HEK293 (cell line): ENCODE measurements around the gene PHETA2.

Source experiments
- CTCF ChIA-PET: fragments of 350-600 bp; formaldehyde crosslinking; extraction: SDS; loops from one replicate; lab custom pipeline; 2021; ENCODE audit warnings: antibody characterized with exemption; lab: Yijun Ruan, JAX
- POLR2A ChIA-PET: fragments of 300-600 bp; formaldehyde crosslinking; extraction: SDS; loops from one replicate; lab custom pipeline; 2020; ENCODE audit warnings: antibody characterized with exemption, inconsistent platforms; lab: Yijun Ruan, JAX
- H3K27ac ChIP-seq: fragments of 200-500 bp; sonication (Bioruptor generic); 2 replicates; pipeline ENCODE4 v1.5.1; 2014; ENCODE audit warnings: low read depth, low read length, control low read depth, inconsistent platforms; ENCODE audit errors: extremely low read depth
- H3K36me3 ChIP-seq, 2 experiments: fragments of 200-500 bp in 1 of 2; sonication (Bioruptor generic) in 1 of 2; 1 replicate in 1 of 2; 2 replicates in 1 of 2; pipeline ENCODE4 v1.5.1; 2014 to 2017; ENCODE audit warnings: inconsistent platforms in 2 of 2, low read length in 2 of 2; ENCODE audit not compliant: control insufficient read depth in 2 of 2, insufficient read depth in 1 of 2
- H3K4me1 ChIP-seq: fragments of 200-500 bp; sonication (Bioruptor generic); 2 replicates; pipeline ENCODE4 v1.5.1; 2014; ENCODE audit warnings: mild to moderate bottlenecking, low read length, inconsistent platforms; ENCODE audit not compliant: control insufficient read depth, insufficient read depth
- H3K4me3 ChIP-seq: 2 replicates; pipeline ENCODE4 v1.5.1; 2011; ENCODE audit warnings: low read depth, mild to moderate bottlenecking, control low read depth, low read length, moderate library complexity
- H3K9me3 ChIP-seq: fragments of 200-500 bp; sonication (Bioruptor generic); 2 replicates; pipeline ENCODE4 v1.5.1; 2014; ENCODE audit warnings: low read depth, low read length, inconsistent platforms; ENCODE audit not compliant: control insufficient read depth, insufficient read depth
- GLI4 ChIP-seq: fragments of 450-650 bp; formaldehyde crosslinking; IDR thresholded peaks from 2 replicates; pipeline ENCODE4 v1.5.1; 2016; ENCODE audit warnings: missing biosample characterization, missing genetic modification characterization
- HOXA7 ChIP-seq: sonication (generic); formaldehyde crosslinking; IDR thresholded peaks from 2 replicates; pipeline ENCODE4 v1.8.1; 2022; ENCODE audit warnings: missing genetic modification reagents, borderline replicate concordance
- IKZF3 ChIP-seq: fragments of 450-650 bp; IDR thresholded peaks from 2 replicates; pipeline ENCODE4 v1.5.0; 2018; ENCODE audit warnings: missing biosample characterization, mild to moderate bottlenecking, missing genetic modification characterization, moderate library complexity
- KLF7 ChIP-seq: fragments of 450-650 bp; formaldehyde crosslinking; IDR thresholded peaks from 2 replicates; pipeline ENCODE4 v1.5.1; 2016; ENCODE audit warnings: missing biosample characterization, missing genetic modification characterization, borderline replicate concordance
- MYNN ChIP-seq: fragments of 450-650 bp; formaldehyde crosslinking; IDR thresholded peaks from 2 replicates; pipeline ENCODE4 v1.5.1; 2016; ENCODE audit warnings: missing biosample characterization, missing genetic modification characterization, borderline replicate concordance
- OVOL3 ChIP-seq: fragments of 450-650 bp; formaldehyde crosslinking; IDR thresholded peaks from 2 replicates; pipeline ENCODE4 v1.5.1; 2016; ENCODE audit warnings: missing biosample characterization, missing genetic modification characterization
- SETDB1 ChIP-seq: IDR thresholded peaks from one replicate; pipeline ENCODE4 v1.6.1; 2017; ENCODE audit warnings: mild to moderate bottlenecking, low read length, moderate library complexity, mixed read lengths; ENCODE audit not compliant: insufficient read length
- ZNF140 ChIP-seq: fragments of 450-650 bp; formaldehyde crosslinking; IDR thresholded peaks from 2 replicates; pipeline ENCODE4 v1.5.1; 2016; ENCODE audit warnings: missing biosample characterization, missing genetic modification characterization
- ZNF214 ChIP-seq: fragments of 450-650 bp; formaldehyde crosslinking; IDR thresholded peaks from 2 replicates; pipeline ENCODE4 v1.5.1; 2017; ENCODE audit warnings: missing biosample characterization, mild to moderate bottlenecking, missing genetic modification characterization, borderline replicate concordance
- ZNF223 ChIP-seq: fragments of 450-650 bp; formaldehyde crosslinking; IDR thresholded peaks from 2 replicates; pipeline ENCODE4 v1.5.1; 2016; ENCODE audit warnings: missing biosample characterization, missing genetic modification characterization
- ZNF23 ChIP-seq: fragments of 450-650 bp; formaldehyde crosslinking; IDR thresholded peaks from 2 replicates; pipeline ENCODE4 v1.5.1; 2016; ENCODE audit warnings: missing biosample characterization, missing genetic modification characterization, borderline replicate concordance
- ZNF280C ChIP-seq: fragments of 450-650 bp; formaldehyde crosslinking; IDR thresholded peaks from 2 replicates; pipeline ENCODE4 v1.5.1; 2016; ENCODE audit warnings: missing biosample characterization, missing genetic modification characterization
- ZNF362 ChIP-seq: fragments of 450-650 bp; formaldehyde crosslinking; IDR thresholded peaks from 2 replicates; pipeline ENCODE4 v1.5.1; 2016; ENCODE audit warnings: missing biosample characterization, missing genetic modification characterization
- ZNF433 ChIP-seq: fragments of 450-650 bp; formaldehyde crosslinking; IDR thresholded peaks from 2 replicates; pipeline ENCODE4 v1.5.1; 2016; ENCODE audit warnings: missing biosample characterization, missing genetic modification characterization, low read depth
- ZNF48 ChIP-seq: fragments of 450-650 bp; formaldehyde crosslinking; IDR thresholded peaks from 2 replicates; pipeline ENCODE4 v1.5.1; 2016; ENCODE audit warnings: missing biosample characterization, missing genetic modification characterization
- ZNF501 ChIP-seq: fragments of 450-650 bp; formaldehyde crosslinking; IDR thresholded peaks from 2 replicates; pipeline ENCODE4 v1.5.1; 2016; ENCODE audit warnings: missing biosample characterization, missing genetic modification characterization
- ZNF549 ChIP-seq: fragments of 450-650 bp; IDR thresholded peaks from 2 replicates; pipeline ENCODE4 v1.5.1; 2018; ENCODE audit warnings: missing biosample characterization, missing genetic modification characterization, mild to moderate bottlenecking, inconsistent platforms, moderate library complexity
- ZNF561 ChIP-seq: fragments of 450-650 bp; IDR thresholded peaks from 2 replicates; pipeline ENCODE4 v1.5.1; 2018; ENCODE audit warnings: missing biosample characterization, missing genetic modification characterization, borderline replicate concordance
- ZNF658 ChIP-seq: fragments of 450-650 bp; formaldehyde crosslinking; IDR thresholded peaks from 2 replicates; pipeline ENCODE4; 2016; ENCODE audit warnings: missing biosample characterization, missing genetic modification characterization
- ZNF785 ChIP-seq: fragments of 450-650 bp; formaldehyde crosslinking; IDR thresholded peaks from 2 replicates; pipeline ENCODE4 v1.5.1; 2016; ENCODE audit warnings: missing biosample characterization, missing genetic modification characterization
- TF ChIP-seq, protein P1 (sequence below): fragments of 450-650 bp; formaldehyde crosslinking; IDR thresholded peaks from 2 replicates; pipeline ENCODE4 v1.5.1; 2017; ENCODE audit warnings: missing biosample characterization, missing genetic modification characterization
- TF ChIP-seq, protein P2 (sequence below): fragments of 450-650 bp; formaldehyde crosslinking; conservative IDR thresholded peaks from 2 replicates; pipeline ENCODE4 v1.5.1; 2016; ENCODE audit warnings: low read depth, missing biosample characterization, missing genetic modification characterization

PHETA2 gene

GRCh38 chr22:42083119-42083518 is 9.1 kb downstream of the PHETA2 start:
- H3K4me3 ChIP-seq, result no peak overlapping the region
- POLR2A ChIA-PET, result interaction anchor here (0.5 to 1.0 kb wide), 2 partner anchors 92 to 136 kb away, joined by 3 to 4 read pairs; partner anchors contain the start of gene CENPM
- no peak for TF ChIP-seq OVOL3 (tag by site-specific recombination)
- TF ChIP-seq MYNN (tag by site-specific recombination), result no peak
- no peak for TF ChIP-seq ZNF223 (tag by site-specific recombination)
- TF ChIP-seq ZNF140, result no peak
- no peak for TF ChIP-seq ZNF214 (tag by site-specific recombination)
- TF ChIP-seq IKZF3 (tag by site-specific recombination), result no peak
- TF ChIP-seq ZNF561 (tag by site-specific recombination), result no peak
- no peak for TF ChIP-seq SETDB1
- TF ChIP-seq, protein P1, sequence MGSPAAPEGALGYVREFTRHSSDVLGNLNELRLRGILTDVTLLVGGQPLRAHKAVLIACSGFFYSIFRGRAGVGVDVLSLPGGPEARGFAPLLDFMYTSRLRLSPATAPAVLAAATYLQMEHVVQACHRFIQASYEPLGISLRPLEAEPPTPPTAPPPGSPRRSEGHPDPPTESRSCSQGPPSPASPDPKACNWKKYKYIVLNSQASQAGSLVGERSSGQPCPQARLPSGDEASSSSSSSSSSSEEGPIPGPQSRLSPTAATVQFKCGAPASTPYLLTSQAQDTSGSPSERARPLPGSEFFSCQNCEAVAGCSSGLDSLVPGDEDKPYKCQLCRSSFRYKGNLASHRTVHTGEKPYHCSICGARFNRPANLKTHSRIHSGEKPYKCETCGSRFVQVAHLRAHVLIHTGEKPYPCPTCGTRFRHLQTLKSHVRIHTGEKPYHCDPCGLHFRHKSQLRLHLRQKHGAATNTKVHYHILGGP, result no peak
- no peak for TF ChIP-seq HOXA7 (CRISPR knock-in tag)
- peaks cover 4% of the 10 kb centered on the region; the same call in 1 of the 2 replicates for H3K4me1 ChIP-seq
- no peak overlapping the region for H3K27ac ChIP-seq
- H3K36me3 ChIP-seq, result peaks cover 15 to 59% of the 10 kb centered on the region in 2 experiments
- H3K9me3 ChIP-seq, result no peaks in the 10 kb centered on the region
- CTCF ChIA-PET, result interaction anchor here (0.6 to 0.7 kb wide), 2 partner anchors 49 to 485 kb away, joined by 3 read pairs; no protein-coding TSS in a partner anchor

DNA sequence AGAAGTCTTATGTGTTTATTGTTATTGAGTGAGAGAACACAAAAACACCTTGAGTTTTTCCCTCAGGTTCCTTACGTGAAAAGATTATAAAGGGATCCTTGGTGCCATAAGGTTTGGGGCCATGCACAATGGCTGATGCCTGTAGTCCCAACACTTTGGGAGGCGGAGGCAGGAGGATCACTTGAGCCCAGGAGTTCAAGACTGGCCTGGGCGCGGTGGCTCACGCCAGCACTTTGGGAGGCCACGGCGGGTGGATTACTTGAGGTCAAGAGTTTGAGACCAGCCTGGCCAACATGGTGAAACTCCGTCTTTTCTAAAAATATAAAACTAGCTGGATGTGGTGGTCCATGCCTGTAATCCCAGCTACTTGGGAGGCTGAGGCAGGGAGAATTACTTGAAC is 10.8 kb downstream of the PHETA2 start:
- ChIA-PET CTCF (interaction anchor here (1.0 kb wide), 1 partner anchor 28 kb away, joined by 3 read pairs; no protein-coding TSS in a partner anchor), POLR2A (interaction anchor here (0.6 to 1.3 kb wide), 3 partner anchors 138 to 930 kb away, joined by 3 to 6 read pairs (median 3); partner anchors contain the start of genes CENPM and PACSIN2)
- Histone ChIP-seq H3K4me3 (no peak overlapping the region), H3K36me3 (peaks cover 15 to 66% of the 10 kb centered on the region in 2 experiments), H3K9me3 (no peaks in the 10 kb centered on the region), H3K4me1 (peaks cover 4% of the 10 kb centered on the region; the same call in 1 of the 2 replicates), H3K27ac (no peak overlapping the region)
- TF ChIP-seq GLI4 (tag by site-specific recombination), result no peak
- TF ChIP-seq ZNF501, result no peak
- no peak for TF ChIP-seq ZNF362 (tag by site-specific recombination)
- TF ChIP-seq ZNF433 (tag by site-specific recombination), result no peak
- TF ChIP-seq ZNF48 (tag by site-specific recombination), result no peak
- TF ChIP-seq KLF7 (tag by site-specific recombination), result no peak
- TF ChIP-seq ZNF23 (tag by site-specific recombination), result no peak
- TF ChIP-seq ZNF549 (tag by site-specific recombination), result no peak
- no peak for TF ChIP-seq ZNF658
- TF ChIP-seq ZNF785, result no peak
- TF ChIP-seq ZNF280C, result no peak
- TF ChIP-seq, protein P2, sequence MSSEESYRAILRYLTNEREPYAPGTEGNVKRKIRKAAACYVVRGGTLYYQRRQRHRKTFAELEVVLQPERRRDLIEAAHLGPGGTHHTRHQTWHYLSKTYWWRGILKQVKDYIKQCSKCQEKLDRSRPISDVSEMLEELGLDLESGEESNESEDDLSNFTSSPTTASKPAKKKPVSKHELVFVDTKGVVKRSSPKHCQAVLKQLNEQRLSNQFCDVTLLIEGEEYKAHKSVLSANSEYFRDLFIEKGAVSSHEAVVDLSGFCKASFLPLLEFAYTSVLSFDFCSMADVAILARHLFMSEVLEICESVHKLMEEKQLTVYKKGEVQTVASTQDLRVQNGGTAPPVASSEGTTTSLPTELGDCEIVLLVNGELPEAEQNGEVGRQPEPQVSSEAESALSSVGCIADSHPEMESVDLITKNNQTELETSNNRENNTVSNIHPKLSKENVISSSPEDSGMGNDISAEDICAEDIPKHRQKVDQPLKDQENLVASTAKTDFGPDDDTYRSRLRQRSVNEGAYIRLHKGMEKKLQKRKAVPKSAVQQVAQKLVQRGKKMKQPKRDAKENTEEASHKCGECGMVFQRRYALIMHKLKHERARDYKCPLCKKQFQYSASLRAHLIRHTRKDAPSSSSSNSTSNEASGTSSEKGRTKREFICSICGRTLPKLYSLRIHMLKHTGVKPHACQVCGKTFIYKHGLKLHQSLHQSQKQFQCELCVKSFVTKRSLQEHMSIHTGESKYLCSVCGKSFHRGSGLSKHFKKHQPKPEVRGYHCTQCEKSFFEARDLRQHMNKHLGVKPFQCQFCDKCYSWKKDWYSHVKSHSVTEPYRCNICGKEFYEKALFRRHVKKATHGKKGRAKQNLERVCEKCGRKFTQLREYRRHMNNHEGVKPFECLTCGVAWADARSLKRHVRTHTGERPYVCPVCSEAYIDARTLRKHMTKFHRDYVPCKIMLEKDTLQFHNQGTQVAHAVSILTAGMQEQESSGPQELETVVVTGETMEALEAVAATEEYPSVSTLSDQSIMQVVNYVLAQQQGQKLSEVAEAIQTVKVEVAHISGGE (tag by site-specific recombination), result no peak
